Activated CD8-positive, alpha-beta memory T cell treated with anti-CD3 and anti-CD28 coated beads, Interleukin-2, amount 50 U/mL, for 4 hours (primary cell): ENCODE data around the gene IQGAP3.
"Not testable (repeated sequence)": the region's sequence is repeated elsewhere in the genome, so short reads cannot be mapped to it uniquely, and the experiment has no call there.

ENCODE experiments used
- DNase-seq: peaks from one replicate; pipeline ENCODE4 v3.0.0-alpha.2; 2020

IQGAP3 gene, protein sequence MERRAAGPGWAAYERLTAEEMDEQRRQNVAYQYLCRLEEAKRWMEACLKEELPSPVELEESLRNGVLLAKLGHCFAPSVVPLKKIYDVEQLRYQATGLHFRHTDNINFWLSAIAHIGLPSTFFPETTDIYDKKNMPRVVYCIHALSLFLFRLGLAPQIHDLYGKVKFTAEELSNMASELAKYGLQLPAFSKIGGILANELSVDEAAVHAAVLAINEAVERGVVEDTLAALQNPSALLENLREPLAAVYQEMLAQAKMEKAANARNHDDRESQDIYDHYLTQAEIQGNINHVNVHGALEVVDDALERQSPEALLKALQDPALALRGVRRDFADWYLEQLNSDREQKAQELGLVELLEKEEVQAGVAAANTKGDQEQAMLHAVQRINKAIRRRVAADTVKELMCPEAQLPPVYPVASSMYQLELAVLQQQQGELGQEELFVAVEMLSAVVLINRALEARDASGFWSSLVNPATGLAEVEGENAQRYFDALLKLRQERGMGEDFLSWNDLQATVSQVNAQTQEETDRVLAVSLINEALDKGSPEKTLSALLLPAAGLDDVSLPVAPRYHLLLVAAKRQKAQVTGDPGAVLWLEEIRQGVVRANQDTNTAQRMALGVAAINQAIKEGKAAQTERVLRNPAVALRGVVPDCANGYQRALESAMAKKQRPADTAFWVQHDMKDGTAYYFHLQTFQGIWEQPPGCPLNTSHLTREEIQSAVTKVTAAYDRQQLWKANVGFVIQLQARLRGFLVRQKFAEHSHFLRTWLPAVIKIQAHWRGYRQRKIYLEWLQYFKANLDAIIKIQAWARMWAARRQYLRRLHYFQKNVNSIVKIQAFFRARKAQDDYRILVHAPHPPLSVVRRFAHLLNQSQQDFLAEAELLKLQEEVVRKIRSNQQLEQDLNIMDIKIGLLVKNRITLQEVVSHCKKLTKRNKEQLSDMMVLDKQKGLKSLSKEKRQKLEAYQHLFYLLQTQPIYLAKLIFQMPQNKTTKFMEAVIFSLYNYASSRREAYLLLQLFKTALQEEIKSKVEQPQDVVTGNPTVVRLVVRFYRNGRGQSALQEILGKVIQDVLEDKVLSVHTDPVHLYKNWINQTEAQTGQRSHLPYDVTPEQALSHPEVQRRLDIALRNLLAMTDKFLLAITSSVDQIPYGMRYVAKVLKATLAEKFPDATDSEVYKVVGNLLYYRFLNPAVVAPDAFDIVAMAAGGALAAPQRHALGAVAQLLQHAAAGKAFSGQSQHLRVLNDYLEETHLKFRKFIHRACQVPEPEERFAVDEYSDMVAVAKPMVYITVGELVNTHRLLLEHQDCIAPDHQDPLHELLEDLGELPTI (N-terminal part only)

GRCh38 chr1:156571919-156572662 lies at the start of gene IQGAP3:
Gene IQGAP3 (minus strand): TSS chr1:156572565. CDS start chr1:156572529, 36 bp downstream.
- peak; percentile 66 for DNase-seq

DNA sequence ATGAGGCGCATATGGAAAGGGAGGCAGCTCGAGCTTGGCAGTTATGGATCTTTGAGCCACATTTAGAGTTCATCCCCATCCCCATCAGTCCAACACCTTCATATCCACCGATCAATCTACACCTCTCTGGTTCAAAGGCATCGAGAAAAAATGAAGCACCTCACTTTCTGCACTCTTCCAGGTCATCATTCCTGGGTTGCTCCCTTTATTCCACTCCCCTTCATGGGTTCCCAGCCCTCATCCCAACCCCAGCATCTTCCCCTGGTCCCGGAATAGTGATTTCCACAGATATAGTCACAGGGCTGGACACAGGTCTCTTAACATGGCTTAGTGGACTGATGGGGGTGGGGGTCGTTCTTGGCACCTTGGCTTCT lies 47.2 kb upstream of the IQGAP3 start:
- DNase-seq: no peak

GRCh38 chr1:156618853-156619581 lies 46.7 kb upstream of the IQGAP3 start, which contains the start of gene HAPLN2:
Gene HAPLN2 (plus strand): TSS chr1:156619415. CDS start chr1:156623491, 4,076 bp downstream.
- peak; percentile 24 for DNase-seq

DNA sequence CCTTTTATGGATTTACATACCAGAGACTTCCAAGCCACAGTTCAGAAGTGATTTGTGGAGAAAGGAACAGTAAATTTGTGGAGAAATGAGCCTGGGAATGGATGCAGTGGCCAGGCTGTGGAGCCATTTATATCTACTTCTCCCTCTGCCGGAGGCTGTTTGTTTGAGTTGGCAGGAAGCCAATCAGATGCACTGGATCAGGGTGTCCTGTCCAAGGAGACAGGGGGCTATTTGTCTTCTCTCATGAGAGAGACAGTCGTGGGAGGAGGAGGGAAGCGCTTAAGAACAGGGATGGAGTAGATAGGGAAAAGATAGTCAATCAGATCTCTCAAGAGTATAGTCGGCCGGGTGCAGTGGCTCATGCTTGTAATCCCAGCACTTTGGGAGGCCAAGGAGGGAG lies 44.1 kb upstream of the IQGAP3 start:
- DNase-seq: no peak

GRCh38 chr1:156615946-156616345 lies 43.6 kb upstream of the IQGAP3 start:
- DNase-seq: no peak

DNA sequence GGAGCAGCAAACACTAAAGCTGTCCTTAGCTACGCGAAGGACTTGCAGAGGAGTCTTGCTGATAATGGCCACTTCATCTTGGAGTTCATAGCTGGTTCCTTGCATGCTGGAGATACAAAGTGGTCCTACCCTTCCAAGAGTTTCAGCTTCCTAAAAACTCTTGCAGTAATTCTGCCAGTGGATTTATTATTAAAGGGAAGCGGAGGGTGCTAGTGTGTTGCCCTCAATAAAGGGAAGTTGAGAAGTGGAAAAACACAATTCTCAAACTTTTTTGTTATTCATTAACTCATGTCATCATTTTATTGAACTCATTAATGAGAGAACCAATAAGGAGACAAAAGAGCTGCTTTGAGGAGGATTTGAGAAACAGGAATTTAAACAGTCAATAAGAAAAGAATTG lies 40.3 kb upstream of the IQGAP3 start:
- no peak for DNase-seq

GRCh38 chr1:156610072-156610471 lies 37.7 kb upstream of the IQGAP3 start:
- not testable (repeated sequence) for DNase-seq

GRCh38 chr1:156608981-156609380 lies 36.6 kb upstream of the IQGAP3 start:
- peak; percentile 64 for DNase-seq

GRCh38 chr1:156608036-156608674 lies 35.8 kb upstream of the IQGAP3 start:
- peak; percentile 58 for DNase-seq

- not testable (repeated sequence) for DNase-seq
Observed at GRCh38 chr1:156607344-156607743, 35.0 kb upstream of the IQGAP3 start.

DNA sequence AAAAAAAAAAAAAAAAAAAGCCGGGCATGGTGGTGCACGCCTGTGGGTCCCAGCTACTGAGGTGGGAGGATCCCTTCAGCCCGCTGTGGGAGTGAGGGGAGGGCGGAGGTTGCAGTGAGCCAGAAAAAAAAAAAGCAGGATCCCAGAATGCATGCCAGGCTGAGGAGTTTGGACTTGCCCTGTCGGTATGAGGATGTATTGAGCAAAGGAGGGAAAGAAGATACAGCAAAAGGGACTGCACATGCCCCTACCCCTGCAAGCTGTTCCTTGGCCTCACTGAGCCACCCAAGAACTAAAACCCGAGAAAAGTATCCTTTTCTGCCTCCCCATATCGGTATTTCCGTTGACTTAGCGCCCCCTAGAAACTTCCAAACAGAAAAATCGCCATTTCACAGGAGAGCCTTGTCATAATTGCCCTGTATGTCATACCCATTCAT lies 30.2 kb upstream of the IQGAP3 start:
- DNase-seq: no peak

GRCh38 chr1:156601892-156602291 lies 29.5 kb upstream of the IQGAP3 start:
- DNase-seq: no peak

DNA sequence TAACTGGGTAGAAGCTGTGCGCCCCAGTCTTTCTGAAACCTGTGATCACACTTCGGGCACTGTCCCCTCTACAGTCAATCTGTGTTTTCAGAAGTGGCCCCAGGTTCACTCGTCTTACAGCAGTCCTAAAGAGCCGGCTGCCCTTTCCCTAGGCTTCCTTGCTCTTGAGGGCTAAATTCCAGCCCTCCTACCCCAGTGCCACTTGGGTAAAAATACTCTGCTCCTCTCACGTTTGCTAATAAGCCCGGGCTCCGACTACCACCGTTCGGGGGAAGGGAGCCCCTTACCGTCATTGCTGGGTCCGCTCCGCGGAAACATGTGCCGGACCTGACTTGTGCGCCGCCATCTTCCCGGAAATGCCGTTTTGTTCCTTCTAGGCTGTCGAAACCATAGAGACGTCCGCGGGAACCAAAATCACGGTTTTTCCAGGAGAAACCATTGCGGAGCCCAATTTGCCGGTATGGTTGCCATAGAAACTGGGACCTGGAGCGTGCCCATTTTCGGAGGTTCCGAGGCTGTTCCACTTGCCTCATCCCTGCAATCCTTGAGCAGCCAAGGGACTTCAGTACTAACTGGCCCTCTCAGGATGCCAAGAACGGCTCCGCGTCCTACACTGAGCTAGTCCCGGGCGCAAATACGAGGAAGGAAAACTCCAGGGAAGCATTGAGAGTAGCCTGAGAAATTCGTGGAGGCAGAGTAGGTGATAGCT lies 28.9 kb upstream of the IQGAP3 start, which contains the start of gene GPATCH4:
GPATCH4 (minus strand) TSS at position 358 of the 709 bp plus-strand sequence.
- peak; percentile 71 for DNase-seq

DNA sequence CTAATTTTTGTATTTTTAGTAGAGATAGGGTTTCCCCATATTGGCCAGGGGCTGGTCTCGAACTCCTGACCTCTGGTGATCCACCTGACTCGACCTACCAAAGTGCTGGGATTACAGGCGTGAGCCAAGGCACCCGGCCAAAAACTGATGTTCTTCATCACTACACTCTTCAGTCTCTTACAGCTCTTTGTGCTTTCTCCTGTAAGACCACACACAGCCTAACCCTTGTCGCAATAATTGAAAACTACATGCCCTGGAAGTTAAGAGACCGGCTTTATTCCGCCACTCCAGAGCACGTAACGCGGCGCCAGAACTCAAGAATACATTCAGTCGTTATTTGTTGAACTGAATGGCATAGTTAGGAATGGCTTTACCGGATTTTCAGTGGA lies 28.4 kb upstream of the IQGAP3 start:
- no peak for DNase-seq

DNA sequence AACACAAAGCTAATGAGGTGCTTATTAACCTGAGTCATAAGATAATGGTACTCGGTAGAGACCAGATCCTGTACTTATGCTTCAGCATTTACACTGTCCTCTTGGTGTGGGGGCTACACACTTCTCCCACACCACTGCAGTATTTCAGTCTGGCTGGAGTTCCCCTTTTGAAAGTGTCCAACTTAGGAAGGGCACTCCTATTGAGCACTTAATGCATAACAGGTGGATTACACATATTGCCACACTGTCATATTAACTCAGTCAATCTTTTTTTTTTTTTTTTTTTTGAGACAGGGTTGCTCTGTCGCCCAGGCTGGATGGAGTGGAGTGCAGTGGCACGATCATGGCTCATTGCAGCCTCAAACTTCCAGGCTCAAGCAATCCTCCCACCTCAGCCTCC lies 27.4 kb upstream of the IQGAP3 start:
- DNase-seq: no peak

DNA sequence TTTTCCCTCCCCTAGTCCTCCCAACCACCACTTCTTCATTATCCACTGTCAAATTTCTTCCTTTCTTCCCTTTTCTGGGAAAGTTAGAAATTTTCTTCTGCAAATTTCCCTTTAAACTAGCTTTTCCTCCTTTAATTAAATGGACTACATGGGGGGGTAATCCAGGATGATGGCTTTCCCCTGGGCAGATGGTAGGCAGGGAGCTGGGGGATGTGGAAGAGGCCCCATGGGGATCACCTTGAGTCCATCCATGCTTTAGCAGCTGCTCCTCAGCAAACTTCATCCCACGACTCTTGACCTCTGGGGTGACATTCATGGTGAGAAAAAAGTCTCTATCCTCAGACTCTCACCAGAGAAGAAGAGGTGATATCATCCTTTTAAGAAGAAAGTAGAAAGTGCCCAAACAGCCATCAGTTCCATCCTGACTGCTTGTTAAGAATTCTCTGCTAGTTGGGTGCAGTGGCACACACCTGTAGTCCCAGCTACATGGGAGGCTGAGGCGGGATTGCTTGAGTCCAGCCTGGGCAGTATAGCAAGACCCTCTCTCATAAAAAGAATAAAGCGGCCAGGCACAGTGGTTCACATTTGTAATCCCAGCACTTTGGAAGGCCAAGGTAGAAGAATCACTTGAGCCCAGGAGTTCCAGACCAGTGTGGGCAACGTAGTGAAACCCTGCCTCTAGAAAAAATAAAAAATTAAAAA lies 26.5 kb upstream of the IQGAP3 start:
- no peak for DNase-seq

DNA sequence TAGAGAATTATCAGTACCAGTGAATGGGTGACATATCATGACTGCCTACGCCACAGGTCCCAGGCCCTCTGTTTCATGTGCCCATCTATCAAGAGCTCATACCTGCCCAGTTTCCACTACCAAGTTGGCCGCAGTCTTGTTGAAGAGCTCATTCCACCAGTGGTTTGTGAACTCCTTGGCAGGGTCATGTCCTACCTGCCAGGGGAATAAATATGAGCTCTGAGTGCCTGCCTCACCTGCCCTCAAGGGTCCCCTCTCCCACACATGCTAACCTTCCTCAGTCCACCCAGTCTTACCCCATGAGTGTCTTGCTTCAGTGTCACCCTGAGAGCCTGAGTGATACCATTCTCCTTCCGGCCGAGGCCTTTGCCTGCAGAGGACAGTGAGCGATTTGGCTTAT lies 25.8 kb upstream of the IQGAP3 start:
- DNase-seq: no peak

DNA sequence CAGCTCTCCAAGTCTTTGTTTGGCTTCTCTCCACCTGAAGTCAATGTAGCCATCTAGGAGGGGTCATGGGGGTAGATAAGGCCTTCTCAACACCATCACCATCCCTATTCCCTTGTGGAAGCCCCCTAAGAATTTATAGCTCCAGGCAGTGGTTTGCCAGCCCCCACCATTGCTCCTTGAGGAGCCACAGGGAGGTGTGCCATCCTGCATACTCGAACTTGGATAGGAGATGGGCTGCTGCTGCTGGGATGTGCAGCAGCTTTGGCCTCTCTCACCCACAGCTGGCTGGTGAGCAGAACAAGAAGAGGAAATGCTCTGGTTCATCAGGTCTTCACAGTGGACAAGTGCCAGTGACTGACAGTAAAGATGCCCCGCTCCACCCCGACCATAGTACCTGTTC lies 24.1 kb upstream of the IQGAP3 start:
- no peak for DNase-seq

- DNase-seq: no peak
Observed at GRCh38 chr1:156595016-156595415, 22.7 kb upstream of the IQGAP3 start.
